Endodermal cell (in vitro differentiated cells): ENCODE data around the gene CPSF4L. TPM values are rescaled to one million over a fixed set of nuclear protein-coding genes. Genes with fewer than 3 reads are reported as not detected.
"Not testable (repeated sequence)": the region's sequence is repeated elsewhere in the genome, so short reads cannot be mapped to it uniquely, and the experiment has no call there.

Experiments used
- DNase-seq: peaks from one replicate; pipeline ENCODE4 v3.0.0-alpha.2; 2017
- H3K27ac ChIP-seq: 2 replicates; pipeline ENCODE4 v1.5.1; 2013; ENCODE audit warnings: mild to moderate bottlenecking, low read depth, low read length, moderate library complexity
- H3K27me3 ChIP-seq: 2 replicates; pipeline ENCODE4 v1.6.1; 2013; ENCODE audit warnings: mild to moderate bottlenecking, low read length, moderate library complexity; ENCODE audit not compliant: insufficient read depth, control insufficient read depth, poor library complexity, severe bottlenecking
- H3K36me3 ChIP-seq: 2 replicates; pipeline ENCODE4 v1.7.0; 2013; ENCODE audit warnings: mild to moderate bottlenecking, low read length, moderate library complexity; ENCODE audit not compliant: control insufficient read depth, insufficient read depth
- H3K4me1 ChIP-seq: one replicate; pipeline ENCODE4 v1.7.0; 2013; ENCODE audit warnings: low read length; ENCODE audit not compliant: control insufficient read depth, insufficient read depth
- H3K4me3 ChIP-seq: 2 replicates; pipeline ENCODE4 v1.5.1; 2013; ENCODE audit warnings: mild to moderate bottlenecking, low read length, moderate library complexity
- H3K9ac ChIP-seq: 2 replicates; pipeline ENCODE4 v1.6.1; 2013; ENCODE audit warnings: mild to moderate bottlenecking, low read length, moderate library complexity; ENCODE audit not compliant: poor library complexity, severe bottlenecking; ENCODE audit errors: extremely low read depth
- H3K9me3 ChIP-seq: 2 replicates; pipeline ENCODE4 v1.6.1; 2013; ENCODE audit warnings: mild to moderate bottlenecking, low read length, moderate library complexity; ENCODE audit not compliant: control insufficient read depth
- H3K27ac Mint-ChIP-seq: 2 replicates; pipeline ENCODE4 v1.8.0; 2020; ENCODE audit warnings: mixed read lengths
- H3K27me3 Mint-ChIP-seq: 2 replicates; pipeline ENCODE4 v1.8.0; 2021; ENCODE audit warnings: mild to moderate bottlenecking, mixed read lengths; ENCODE audit not compliant: insufficient read depth
- H3K36me3 Mint-ChIP-seq: 2 replicates; pipeline ENCODE4 v1.8.0; 2020; ENCODE audit warnings: low read depth, mixed read lengths
- H3K4me1 Mint-ChIP-seq: 2 replicates; pipeline ENCODE4 v1.8.0; 2020; ENCODE audit warnings: mixed read lengths
- H3K4me3 Mint-ChIP-seq: 2 replicates; pipeline ENCODE4 v1.8.0; 2020; ENCODE audit warnings: mild to moderate bottlenecking, moderate library complexity, mixed read lengths
- H3K9me3 Mint-ChIP-seq: 2 replicates; pipeline ENCODE4 v1.8.0; 2020; ENCODE audit warnings: mild to moderate bottlenecking, mixed read lengths
- WGBS, 2 experiments: methylation state at CpG; one replicate each; pipeline versions ENCODE4 v1.1.5 to v1.1.7; 2013; ENCODE audit warnings: missing lambda C conversion rate in 2 of 2, mixed read lengths in 1 of 2; ENCODE audit not compliant: insufficient coverage in 1 of 2, insufficient read length in 1 of 2; 5-methylcytosine and 5-hydroxymethylcytosine counted together
- long read RNA-seq, 4 experiments: library from polyadenylated mRNA in 2 of 4; library from RNA in 1 of 4; library from capped mRNA in 1 of 4; stranded (forward) in 3 of 4; unstranded in 1 of 4; transcript quantifications; one replicate each; pipeline ENCODE4 v2.0.0, GENCODE V29; 2020 to 2021; ENCODE audit warnings: inconsistent platforms in 1 of 4
- polyA plus RNA-seq, 2 experiments: library from polyadenylated mRNA; stranded (reverse); fragments of 50-300 nt; gene quantifications; one replicate each; pipeline ENCODE4 v1.2.3, GENCODE V29; 2013
- total RNA-seq, 2 donors: library from RNA; stranded (reverse); fragmentation: NEBNext Ultra II Directional in 1 of 2; extraction: Animal tissue kit (Norgen Biotek cat#: 25700) in 1 of 2; gene quantifications; 2 replicates in 1 of 2; 3 replicates in 1 of 2; pipeline ENCODE4 v1.2.1, GENCODE V29; 2021
- TF ChIP-seq, protein P1 (sequence below): fragments of 200-600 bp; sonication (generic); conservative IDR thresholded peaks from 2 replicates; pipeline ENCODE4 v1.5.0; 2021; ENCODE audit warnings: antibody characterized with exemption, mild to moderate bottlenecking

CPSF4L gene, protein sequence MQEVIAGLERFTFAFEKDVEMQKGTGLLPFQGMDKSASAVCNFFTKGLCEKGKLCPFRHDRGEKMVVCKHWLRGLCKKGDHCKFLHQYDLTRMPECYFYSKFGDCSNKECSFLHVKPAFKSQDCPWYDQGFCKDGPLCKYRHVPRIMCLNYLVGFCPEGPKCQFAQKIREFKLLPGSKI
- under 1 TPM; 0.29 to 0.58 TPM for total RNA-seq
- not detected for polyA plus RNA-seq (2013, experiment 1 of 2)
- not detected for polyA plus RNA-seq (2013, experiment 2 of 2)
- long read RNA-seq, experiment 1: 0 reads
- long read RNA-seq, experiment 2: 0 reads
- long read RNA-seq, experiment 3, partial matches to known transcripts: 0 of 1 reads
- long read RNA-seq, experiment 3, other reads (novel, unspliced or antisense): 1 of 1 reads
- long read RNA-seq, experiment 4: 0 reads

DNA sequence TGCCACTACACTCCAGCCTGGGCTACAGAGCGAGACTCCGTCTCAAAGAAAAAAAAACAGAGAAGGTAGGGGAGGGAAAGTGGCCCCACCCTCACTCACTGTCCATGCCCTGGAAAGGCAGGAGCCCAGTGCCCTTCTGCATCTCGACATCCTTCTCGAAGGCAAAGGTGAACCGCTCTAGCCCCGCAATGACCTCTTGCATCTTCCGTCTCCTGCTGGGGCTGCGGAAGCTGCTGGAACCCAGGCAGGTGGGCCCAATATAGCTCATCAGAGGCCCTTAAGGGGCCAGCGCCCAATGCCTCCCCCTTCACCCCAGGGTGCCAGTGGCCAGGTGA, at the start of gene CPSF4L:
CPSF4L (minus strand) TSS at position 264 of the 335 bp plus-strand sequence; CDS start at position 202, 62 bp downstream.
- Mint-ChIP-seq H3K27me3 (no peaks in the 10 kb centered on the region), H3K4me1 (peaks cover 17% of the 10 kb centered on the region), H3K4me3 (no peak within 1 kb of the TSS), H3K27ac (peak within 1 kb of the TSS; percentile 86), H3K9me3 (no peaks in the 10 kb centered on the region), H3K36me3 (no peaks in the 10 kb centered on the region)
- WGBS, 2 experiments: 95 to 100% methylated on average over 1 to 9 of the region's 9 CpGs
- no peak for DNase-seq
- Histone ChIP-seq H3K4me3 (no peak within 1 kb of the TSS), H3K4me1 (peaks cover 16% of the 10 kb centered on the region), H3K36me3 (no peaks in the 10 kb centered on the region), H3K27ac (peak within 1 kb of the TSS; percentile 87), H3K9ac (no peak within 1 kb of the TSS), H3K27me3 (no peaks in the 10 kb centered on the region), H3K9me3 (no peaks in the 10 kb centered on the region)
- TF ChIP-seq, protein P1, sequence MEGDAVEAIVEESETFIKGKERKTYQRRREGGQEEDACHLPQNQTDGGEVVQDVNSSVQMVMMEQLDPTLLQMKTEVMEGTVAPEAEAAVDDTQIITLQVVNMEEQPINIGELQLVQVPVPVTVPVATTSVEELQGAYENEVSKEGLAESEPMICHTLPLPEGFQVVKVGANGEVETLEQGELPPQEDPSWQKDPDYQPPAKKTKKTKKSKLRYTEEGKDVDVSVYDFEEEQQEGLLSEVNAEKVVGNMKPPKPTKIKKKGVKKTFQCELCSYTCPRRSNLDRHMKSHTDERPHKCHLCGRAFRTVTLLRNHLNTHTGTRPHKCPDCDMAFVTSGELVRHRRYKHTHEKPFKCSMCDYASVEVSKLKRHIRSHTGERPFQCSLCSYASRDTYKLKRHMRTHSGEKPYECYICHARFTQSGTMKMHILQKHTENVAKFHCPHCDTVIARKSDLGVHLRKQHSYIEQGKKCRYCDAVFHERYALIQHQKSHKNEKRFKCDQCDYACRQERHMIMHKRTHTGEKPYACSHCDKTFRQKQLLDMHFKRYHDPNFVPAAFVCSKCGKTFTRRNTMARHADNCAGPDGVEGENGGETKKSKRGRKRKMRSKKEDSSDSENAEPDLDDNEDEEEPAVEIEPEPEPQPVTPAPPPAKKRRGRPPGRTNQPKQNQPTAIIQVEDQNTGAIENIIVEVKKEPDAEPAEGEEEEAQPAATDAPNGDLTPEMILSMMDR: no peak

DNA sequence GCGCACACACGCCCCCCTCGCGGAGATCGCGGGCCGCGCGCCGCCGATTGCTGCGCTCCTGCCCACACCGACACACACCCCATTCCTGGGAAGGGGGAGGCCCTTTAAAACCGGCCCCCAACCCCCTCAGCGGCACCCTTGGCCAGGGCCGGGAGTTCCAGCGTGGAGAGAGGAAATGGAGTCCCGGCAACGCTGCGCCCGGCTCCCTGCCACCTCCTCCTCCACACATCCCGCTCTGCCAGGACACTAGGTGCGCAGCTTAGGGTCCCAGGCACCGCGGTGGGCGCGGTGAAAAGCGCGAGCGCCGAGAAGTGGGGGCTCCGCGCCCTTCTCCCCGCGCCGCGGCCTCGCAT, 49.7 kb upstream of the CPSF4L start:
- H3K4me3 Mint-ChIP-seq: peak overlapping the region; percentile 85
- H3K36me3 ChIP-seq: peaks cover 18% of the 10 kb centered on the region
- peak overlapping the region; percentile 98 for H3K4me3 ChIP-seq
- H3K9ac ChIP-seq: peak overlapping the region; percentile 87
- H3K27me3 Mint-ChIP-seq: peaks cover 13% of the 10 kb centered on the region
- H3K27me3 ChIP-seq: no peaks in the 10 kb centered on the region
- TF ChIP-seq, protein P1: no peak
- peaks cover 15% of the 10 kb centered on the region for H3K36me3 Mint-ChIP-seq
- peak; percentile 81 for DNase-seq
- H3K4me1 ChIP-seq: peaks cover 15% of the 10 kb centered on the region
- peaks cover 28% of the 10 kb centered on the region for H3K4me1 Mint-ChIP-seq
- no peaks in the 10 kb centered on the region for H3K9me3 Mint-ChIP-seq
- WGBS, 2 experiments: 0% methylated on average over 16 to 38 of the region's 38 CpGs
- no peaks in the 10 kb centered on the region for H3K9me3 ChIP-seq
- H3K27ac ChIP-seq: peak overlapping the region; percentile 95
- peak overlapping the region; percentile 91 for H3K27ac Mint-ChIP-seq

DNA sequence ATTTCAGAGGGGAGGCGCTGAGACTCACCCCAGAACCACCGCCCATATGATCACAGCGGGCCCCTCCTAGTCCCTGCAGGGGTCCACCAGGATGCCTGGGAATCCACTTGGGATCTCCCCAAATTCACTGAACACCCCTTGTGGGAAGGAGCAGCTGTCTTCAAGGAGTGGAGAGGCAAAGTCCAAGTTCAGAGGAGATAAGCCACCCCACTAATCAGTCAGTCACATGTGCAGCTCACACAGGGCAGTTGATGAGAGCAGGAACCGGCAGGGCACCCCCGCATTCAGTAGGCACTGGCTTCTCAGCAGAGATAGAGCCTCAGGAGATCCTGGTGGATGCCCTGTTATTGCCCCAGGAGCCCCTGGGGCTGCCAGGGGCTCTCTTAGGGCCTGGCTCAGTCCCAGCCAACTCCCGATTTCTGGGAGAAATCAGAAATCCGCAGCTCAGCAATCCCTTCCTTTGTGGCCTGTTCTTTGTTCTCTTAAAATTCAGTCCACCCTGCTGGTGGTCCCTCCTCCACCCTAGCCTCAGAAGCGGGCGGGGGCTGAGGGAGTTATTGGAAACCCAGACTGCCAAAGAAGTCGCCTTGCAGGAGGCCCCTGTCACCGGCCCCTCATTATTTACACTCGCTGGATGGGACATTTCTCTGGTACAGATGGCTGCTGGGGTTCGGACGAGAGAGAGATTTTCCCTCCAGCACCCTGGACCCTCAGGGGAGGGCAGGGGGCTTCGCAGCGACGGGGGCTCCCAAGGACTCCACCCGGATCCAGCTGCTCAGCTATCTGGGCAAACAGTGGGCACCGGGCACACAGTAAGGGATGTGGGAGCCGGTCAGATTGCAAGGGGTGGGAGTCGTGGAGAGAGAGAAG, 48.3 kb upstream of the CPSF4L start:
- peak overlapping the region; percentile 95 for H3K27ac ChIP-seq
- peak overlapping the region; percentile 85 for H3K4me3 Mint-ChIP-seq
- WGBS, 2 experiments: 14 to 26% methylated on average over 9 to 20 of the region's 21 CpGs
- H3K36me3 Mint-ChIP-seq: peaks cover 15% of the 10 kb centered on the region
- TF ChIP-seq, protein P1: no peak
- H3K4me3 ChIP-seq: peak overlapping the region; percentile 98
- peak overlapping the region; percentile 87 for H3K9ac ChIP-seq
- peak; percentile 81 for DNase-seq
- peaks cover 13% of the 10 kb centered on the region for H3K27me3 Mint-ChIP-seq
- H3K4me1 Mint-ChIP-seq: peaks cover 35% of the 10 kb centered on the region
- no peaks in the 10 kb centered on the region for H3K9me3 Mint-ChIP-seq
- peaks cover 25% of the 10 kb centered on the region for H3K4me1 ChIP-seq
- H3K9me3 ChIP-seq: no peaks in the 10 kb centered on the region
- peaks cover 22% of the 10 kb centered on the region for H3K36me3 ChIP-seq
- H3K27me3 ChIP-seq: no peaks in the 10 kb centered on the region
- H3K27ac Mint-ChIP-seq: peak overlapping the region; percentile 95

DNA sequence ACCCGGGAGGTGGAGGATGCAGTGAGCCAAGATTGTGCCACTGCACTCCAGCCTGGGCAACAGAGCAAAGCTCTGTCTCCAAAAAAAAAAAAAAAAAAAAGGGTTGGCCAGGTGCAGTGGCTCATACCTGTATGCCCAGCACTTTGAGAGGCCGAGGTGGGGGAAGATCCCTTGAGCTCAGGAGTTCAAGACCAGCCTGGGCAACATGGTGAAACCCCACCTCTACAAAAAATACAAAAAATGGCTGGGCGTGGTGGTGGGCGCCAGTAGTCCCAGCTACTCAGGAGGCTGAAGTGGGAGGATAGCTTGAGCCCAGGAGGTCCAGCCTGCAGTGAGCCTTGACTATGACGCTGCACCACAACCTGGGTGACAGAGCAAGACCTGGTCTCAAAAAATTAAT, 47.3 kb upstream of the CPSF4L start:
- not testable (repeated sequence) for H3K9me3 Mint-ChIP-seq, H3K27me3 ChIP-seq, H3K4me3 ChIP-seq, H3K27ac Mint-ChIP-seq, H3K9ac ChIP-seq, H3K27ac ChIP-seq, H3K27me3 Mint-ChIP-seq, H3K9me3 ChIP-seq
- peak overlapping the region; percentile 85 for H3K4me3 Mint-ChIP-seq
- peaks cover 22% of the 10 kb centered on the region for H3K36me3 ChIP-seq
- H3K36me3 Mint-ChIP-seq: peaks cover 17% of the 10 kb centered on the region
- H3K4me1 ChIP-seq: peaks cover 35% of the 10 kb centered on the region
- WGBS, 2 experiments: 94 to 100% methylated on average over 2 to 4 of the region's 5 CpGs
- peak; percentile 39 for DNase-seq
- H3K4me1 Mint-ChIP-seq: peaks cover 43% of the 10 kb centered on the region
